GM18870 (cell line): ENCODE measurements around the gene PNPLA2.

ENCODE experiments used
- ATAC-seq: cut with Tn5 transposase; IDR thresholded peaks from one replicate; pipeline ENCODE4 v1.9.1; 2021; ENCODE audit warnings: moderate library complexity; ENCODE audit not compliant: unreplicated experiment

The PNPLA2 gene

GRCh38 chr11:858053-858761 is 39.5 kb downstream of the PNPLA2 start:
- ATAC-seq = no peak

GRCh38 chr11:858762-859339 is 40.1 kb downstream of the PNPLA2 start:
- no peak for ATAC-seq

- no peak for ATAC-seq
These were observed 40.8 kb downstream of the PNPLA2 start for GRCh38 chr11:859394-860131.

- no peak for ATAC-seq
These were observed 41.8 kb downstream of the PNPLA2 start for GRCh38 chr11:860234-861104.

- no peak for ATAC-seq
These were observed 42.4 kb downstream of the PNPLA2 start for GRCh38 chr11:861105-861479.

GRCh38 chr11:862081-862661 is 43.5 kb downstream of the PNPLA2 start:
- no peak for ATAC-seq

GRCh38 chr11:862696-863022 is 43.9 kb downstream of the PNPLA2 start:
- no peak for ATAC-seq

GRCh38 chr11:863023-863909 is 44.6 kb downstream of the PNPLA2 start:
- no peak for ATAC-seq

- ATAC-seq = no peak
These were observed 45.5 kb downstream of the PNPLA2 start for GRCh38 chr11:863910-864827.

GRCh38 chr11:864898-865297 is 46.2 kb downstream of the PNPLA2 start:
- ATAC-seq = no peak

GRCh38 chr11:865462-866430 is 47.0 kb downstream of the PNPLA2 start:
- no peak for ATAC-seq

GRCh38 chr11:866481-866880 is 47.8 kb downstream of the PNPLA2 start:
- no peak for ATAC-seq

GRCh38 chr11:867856-868358 is 49.2 kb downstream of the PNPLA2 start:
- ATAC-seq = no peak

- ATAC-seq = no peak
These were observed 49.7 kb downstream of the PNPLA2 start for GRCh38 chr11:868394-868793.

GRCh38 chr11:868802-869201 is 50.1 kb downstream of the PNPLA2 start:
- ATAC-seq = no peak

GRCh38 chr11:869399-870126 is 50.8 kb downstream of the PNPLA2 start:
- ATAC-seq = no peak

- no peak for ATAC-seq
These were observed 51.4 kb downstream of the PNPLA2 start for GRCh38 chr11:870127-870413.
